Activated CD8-positive, alpha-beta memory T cell treated with anti-CD3 and anti-CD28 coated beads for 48 hours (primary cell): Measurements from ENCODE around the gene ARHGAP45.
"Not testable (repeated sequence)": the region's sequence is repeated elsewhere in the genome, so short reads cannot be mapped to it uniquely, and the experiment has no call there.

Source experiments
- DNase-seq, 3 experiments: peaks; one replicate each; pipeline ENCODE4 v3.0.0-alpha.2; 2020; ENCODE audit warnings: low read depth in 2 of 3, low spot score in 2 of 3

The ARHGAP45 gene, protein sequence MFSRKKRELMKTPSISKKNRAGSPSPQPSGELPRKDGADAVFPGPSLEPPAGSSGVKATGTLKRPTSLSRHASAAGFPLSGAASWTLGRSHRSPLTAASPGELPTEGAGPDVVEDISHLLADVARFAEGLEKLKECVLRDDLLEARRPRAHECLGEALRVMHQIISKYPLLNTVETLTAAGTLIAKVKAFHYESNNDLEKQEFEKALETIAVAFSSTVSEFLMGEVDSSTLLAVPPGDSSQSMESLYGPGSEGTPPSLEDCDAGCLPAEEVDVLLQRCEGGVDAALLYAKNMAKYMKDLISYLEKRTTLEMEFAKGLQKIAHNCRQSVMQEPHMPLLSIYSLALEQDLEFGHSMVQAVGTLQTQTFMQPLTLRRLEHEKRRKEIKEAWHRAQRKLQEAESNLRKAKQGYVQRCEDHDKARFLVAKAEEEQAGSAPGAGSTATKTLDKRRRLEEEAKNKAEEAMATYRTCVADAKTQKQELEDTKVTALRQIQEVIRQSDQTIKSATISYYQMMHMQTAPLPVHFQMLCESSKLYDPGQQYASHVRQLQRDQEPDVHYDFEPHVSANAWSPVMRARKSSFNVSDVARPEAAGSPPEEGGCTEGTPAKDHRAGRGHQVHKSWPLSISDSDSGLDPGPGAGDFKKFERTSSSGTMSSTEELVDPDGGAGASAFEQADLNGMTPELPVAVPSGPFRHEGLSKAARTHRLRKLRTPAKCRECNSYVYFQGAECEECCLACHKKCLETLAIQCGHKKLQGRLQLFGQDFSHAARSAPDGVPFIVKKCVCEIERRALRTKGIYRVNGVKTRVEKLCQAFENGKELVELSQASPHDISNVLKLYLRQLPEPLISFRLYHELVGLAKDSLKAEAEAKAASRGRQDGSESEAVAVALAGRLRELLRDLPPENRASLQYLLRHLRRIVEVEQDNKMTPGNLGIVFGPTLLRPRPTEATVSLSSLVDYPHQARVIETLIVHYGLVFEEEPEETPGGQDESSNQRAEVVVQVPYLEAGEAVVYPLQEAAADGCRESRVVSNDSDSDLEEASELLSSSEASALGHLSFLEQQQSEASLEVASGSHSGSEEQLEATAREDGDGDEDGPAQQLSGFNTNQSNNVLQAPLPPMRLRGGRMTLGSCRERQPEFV

GRCh38 chr19:1066748-1067340 lies at the start of gene ARHGAP45:
ARHGAP45 (plus strand) TSS chr19:1067167; CDS start chr19:1067406, 239 bp downstream.
- DNase-seq, result peak in 1 of 3 experiments; percentile 76

DNA sequence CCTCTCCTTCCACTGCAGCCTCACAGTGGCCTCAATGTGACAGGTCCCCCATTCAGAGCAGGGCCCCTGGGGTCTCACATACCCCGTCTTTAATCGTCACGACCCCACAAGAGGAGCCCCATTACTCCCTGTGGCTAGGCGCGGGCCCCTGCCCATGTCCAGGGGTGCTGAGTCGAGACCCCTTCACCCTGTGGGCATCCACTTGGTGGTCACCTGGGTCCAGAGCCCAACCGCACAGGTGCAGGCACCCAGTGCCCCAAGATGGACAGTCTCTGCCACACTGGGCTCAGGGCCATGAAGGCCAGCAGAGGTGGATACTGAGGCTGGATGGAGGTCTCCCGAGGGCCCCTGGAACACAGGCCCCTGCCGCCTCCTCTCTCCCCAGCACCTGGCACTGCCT lies 49.1 kb upstream of the ARHGAP45 start:
- no peak for DNase-seq

DNA sequence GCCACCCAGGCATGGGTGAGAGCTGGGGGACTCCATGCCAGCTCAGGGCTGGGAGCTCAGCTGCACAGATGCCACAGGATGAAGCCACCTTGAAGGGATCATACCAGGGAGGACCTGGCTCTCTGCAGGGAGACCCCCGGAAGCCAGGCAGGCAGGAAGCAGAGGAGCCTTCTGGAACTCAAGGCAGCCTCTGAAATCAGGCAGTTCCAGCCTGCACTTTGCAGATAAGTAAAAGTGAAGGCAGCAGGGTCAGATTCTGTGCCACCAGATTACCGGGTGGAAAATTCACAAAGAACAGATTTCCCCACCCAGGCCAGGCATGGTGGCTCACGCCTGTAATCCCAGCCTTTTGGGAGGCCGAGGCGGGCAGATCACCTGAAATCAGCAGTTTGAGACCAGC lies 48.6 kb upstream of the ARHGAP45 start:
- DNase-seq, result no peak

- no peak for DNase-seq
These were observed 47.9 kb upstream of the ARHGAP45 start for GRCh38 chr19:1018932-1019615.

GRCh38 chr19:1019616-1019961 lies 47.4 kb upstream of the ARHGAP45 start:
- no peak for DNase-seq

DNA sequence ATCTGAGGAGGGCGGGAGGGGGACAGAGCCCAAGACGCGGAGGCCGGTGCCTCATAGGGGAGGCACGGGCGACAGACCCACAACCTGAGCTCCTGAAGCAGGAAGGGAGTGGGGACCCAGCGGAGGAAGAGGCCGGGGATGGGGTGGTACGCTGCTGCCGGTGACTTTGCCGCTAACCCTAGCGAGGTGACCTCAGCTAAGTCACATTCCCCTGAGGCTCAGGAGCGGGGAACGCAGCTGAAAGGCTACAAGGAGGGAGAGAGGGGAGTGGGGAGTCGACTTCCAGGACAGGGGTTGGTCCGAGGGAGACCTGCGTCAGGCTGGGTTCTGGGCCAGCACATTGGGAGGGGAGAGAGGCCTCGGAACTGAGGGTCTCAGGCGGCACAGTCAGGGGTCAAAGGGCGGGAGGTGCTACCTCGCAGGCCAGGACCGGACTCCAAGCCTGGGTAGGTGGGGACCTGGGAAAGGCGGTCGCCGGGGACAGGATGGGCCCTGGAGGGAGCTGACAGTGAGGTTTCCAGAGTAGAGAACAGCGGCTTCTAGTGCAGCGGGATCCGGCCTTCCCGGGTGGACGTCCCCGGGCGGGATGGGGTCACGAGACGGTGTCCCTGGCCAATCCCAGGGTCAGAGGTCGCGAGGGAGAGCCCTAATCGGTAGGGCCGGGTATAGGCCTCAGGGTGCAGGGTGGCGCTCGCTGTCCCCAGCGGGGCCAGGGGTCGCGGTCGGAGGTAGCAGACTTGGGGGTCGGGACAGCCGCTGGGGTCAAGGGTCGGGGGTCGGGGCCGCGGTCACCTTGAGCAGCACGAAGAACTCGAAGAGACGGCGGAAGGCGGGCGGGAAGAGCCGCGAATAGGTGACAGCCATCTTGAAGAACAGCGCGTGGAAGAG lies 46.7 kb upstream of the ARHGAP45 start:
- DNase-seq, result no peak

DNA sequence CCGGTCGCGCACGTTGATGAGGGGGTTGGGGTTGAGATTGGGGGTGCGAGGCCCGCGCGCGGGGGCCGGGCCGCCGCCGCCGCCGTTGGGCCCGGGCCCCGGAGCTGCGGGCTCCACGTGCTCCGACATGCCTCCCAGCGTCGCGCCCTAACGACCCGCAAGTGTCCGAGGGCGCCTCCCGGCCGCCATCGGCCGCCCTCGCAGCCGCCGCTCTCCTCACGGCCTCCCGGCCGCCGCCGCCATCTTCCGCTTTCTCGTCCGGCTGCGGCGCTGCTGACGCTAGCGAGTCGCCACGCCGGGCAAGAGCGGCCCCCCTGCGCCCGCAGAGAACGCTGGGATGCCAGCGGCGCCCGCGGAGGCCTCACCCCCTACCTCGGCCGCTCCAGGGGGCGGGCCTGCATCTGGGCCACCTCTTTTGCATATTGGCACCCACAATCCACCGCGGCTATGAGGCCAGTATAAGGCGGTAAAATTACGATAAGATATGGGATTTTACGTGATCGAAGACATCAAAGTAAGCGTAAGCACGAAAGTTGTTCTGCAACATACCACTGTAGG lies 46.0 kb upstream of the ARHGAP45 start, which contains the start of gene TMEM259:
TMEM259 (minus strand) TSS at position 256 of the 558 bp plus-strand sequence; CDS start at position 129, 127 bp downstream.
- DNase-seq, result peak; percentile 89 to 96 (median 89)

DNA sequence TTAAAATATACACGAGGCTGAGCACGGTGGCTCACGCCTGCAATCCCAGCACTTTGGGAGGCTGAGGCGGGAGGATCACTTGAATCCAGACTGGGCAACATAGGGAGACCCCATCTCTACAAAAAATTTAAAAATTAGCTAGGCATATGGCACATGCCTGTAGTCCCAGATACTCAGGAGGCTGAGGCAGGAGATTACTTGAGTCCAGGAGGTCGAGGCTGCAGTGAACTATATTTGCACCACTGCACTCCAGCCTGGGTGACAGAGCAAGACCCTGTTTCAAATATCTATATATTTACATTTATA lies 43.1 kb upstream of the ARHGAP45 start:
- not testable (repeated sequence) for DNase-seq

GRCh38 chr19:1025080-1025479 lies 41.9 kb upstream of the ARHGAP45 start:
- DNase-seq, result not testable (repeated sequence)

DNA sequence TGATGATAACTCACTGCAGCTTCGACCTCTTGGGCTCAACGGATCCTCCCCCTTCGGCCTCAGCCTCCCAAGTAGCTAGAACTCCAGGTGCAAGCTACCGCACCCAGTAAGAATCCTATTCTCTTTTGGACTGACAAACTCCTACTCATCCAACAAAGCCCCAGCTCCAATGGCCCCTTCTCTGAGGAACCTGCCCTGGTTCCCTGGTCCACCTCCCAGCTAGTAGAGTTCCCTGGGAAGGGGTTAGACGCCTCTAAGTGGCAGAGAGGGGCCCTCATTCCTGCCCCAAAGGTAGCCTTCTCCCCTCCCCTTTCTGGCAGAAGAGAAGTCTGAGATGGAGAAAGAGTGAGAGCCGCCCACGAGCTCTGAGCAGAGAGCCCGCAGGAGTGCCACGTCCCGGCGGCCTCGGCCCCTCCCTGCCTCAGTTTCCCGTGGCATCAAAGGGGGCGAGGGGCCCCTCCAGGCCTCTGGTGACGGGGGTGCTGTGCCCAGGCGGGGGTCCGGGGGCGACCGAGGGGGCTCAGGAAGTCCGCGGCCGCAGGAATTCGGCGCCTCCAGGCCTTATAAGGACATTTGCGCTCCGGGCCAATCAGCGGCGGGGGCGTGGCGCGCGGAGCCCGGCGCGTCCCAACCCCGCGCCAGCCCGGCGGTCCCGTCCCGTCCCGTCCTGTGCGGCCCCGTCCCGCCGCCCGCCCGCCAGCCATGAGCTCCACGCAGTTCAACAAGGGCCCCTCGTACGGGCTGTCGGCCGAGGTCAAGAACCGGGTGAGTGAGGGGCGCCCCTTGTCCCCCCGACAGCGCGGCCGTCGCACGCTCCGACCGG lies 40.8 kb upstream of the ARHGAP45 start, which contains the start of gene CNN2:
CNN2 (plus strand) TSS at position 649 of the 823 bp plus-strand sequence; CDS start at position 703, 54 bp downstream.
- peak in 1 of 3 experiments; percentile 54 for DNase-seq

DNA sequence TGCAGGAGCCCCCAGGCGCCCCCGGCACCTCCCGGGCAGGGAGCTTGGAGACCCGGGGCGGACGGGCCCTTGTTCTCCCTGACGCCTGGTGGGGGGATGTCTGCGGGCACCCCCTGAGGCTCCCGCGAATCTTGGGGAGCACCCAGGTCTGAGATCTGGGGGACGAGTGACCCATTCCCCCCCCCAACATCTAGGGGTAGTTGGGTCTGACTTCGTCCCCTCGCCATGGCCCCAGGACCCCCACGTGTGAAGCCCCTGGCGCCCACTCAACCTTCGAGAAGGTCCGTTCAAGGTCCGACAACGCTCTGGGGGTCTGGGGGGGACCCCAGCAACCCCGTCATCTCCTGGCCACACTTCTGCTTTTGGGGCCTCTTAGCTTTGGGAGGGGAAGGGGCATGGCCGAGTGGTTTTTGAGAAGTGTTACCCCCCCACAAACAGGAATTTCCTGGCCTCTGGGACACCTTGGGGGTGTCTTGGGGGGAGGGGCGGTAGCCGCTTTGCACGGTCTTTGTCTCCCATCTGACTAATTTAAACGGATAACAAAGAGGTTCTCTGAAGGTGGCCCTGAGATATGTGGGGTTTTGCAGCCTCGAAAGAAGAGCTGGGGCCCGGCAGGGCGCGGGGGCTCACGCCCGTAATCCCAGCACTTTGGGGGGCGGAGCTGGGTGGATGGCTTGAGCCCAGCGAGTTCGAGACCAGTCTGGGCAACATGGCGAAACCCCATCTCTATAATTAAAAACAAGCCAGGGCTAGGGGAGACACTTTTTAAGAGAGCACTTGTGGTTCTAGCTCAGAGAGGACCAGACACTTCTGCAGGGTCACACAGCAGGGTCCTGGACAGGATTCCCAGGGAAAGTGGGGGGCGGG lies 40.0 kb upstream of the ARHGAP45 start:
- DNase-seq, result no peak

- no peak for DNase-seq
These were observed 39.3 kb upstream of the ARHGAP45 start for GRCh38 chr19:1027650-1028061.

GRCh38 chr19:1028062-1028926 lies 38.7 kb upstream of the ARHGAP45 start:
- no peak for DNase-seq

DNA sequence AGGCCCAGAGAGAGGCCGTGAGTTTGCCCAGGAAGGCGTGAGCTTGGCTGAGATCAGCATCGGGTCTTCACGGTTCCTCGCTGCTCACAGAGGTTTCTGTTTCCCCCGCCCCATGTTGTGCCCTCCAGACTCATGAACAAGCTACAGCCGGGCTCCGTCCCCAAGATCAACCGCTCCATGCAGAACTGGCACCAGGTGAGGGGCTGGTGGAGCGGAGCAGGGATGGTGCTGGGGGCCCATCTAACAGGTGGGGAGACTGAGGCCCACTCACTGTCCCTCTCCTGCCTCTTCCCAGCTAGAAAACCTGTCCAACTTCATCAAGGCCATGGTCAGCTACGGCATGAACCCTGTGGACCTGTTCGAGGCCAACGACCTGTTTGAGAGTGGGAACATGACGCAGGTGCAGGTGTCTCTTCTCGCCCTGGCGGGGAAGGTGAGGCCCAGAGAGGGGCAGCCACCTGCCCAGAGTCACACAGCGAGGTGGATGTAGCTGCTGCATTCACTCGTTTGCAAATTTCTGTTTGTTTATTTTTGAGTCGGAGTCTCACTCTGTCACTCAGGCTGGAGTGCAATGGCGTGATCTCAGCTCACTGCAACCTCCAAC lies 34.6 kb upstream of the ARHGAP45 start:
- no peak for DNase-seq

DNA sequence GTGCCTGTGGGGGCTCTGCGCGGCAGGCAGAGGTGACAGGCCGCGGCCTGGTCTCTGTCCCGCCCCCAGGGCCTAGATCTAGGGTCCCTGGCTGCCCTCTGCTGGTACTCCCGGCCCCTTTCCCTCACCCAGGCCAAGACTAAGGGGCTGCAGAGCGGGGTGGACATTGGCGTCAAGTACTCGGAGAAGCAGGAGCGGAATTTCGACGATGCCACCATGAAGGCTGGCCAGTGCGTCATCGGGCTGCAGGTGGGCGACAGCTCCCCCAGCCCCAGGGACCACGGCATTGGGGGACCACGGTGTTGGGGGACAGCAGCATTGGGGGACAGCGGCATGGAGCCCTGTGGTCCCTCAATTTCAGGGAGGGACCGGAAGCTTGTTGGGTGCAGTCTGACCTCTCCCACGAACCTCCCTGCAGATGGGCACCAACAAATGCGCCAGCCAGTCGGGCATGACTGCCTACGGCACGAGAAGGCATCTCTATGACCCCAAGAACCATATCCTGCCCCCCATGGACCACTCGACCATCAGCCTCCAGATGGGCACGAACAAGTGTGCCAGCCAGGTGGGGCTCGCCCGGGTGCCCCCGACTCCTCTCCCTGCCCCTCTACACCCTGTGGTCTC lies 30.9 kb upstream of the ARHGAP45 start:
- DNase-seq, result no peak
